Measurements from ENCODE around the gene NHS.

DNA sequence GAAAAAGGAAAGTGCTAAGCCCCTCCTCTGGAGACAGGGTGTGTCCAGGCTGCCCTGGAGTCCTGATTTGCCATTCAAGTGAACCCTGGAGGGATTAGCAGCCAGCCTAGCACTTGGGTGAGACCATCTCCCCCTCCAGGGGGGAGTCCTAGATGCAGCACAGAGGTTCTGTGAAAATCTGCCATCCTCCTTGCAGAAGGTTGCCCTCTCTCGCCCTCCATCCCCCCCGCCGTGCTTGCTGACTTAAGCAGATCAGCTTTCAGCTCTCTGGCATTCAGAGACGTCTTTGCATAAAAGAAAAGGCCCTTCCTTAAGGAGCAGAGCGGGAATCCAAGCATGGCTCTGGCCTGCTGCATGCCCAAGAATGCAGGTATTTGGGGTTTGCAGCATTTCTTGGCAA lies 260.2 kb downstream of the NHS start:
- no peak for TF ChIP-seq EZH2 (IDR thresholded peaks at IDR 0.05; ENCODE audit: insufficient read depth, low read length)
- TF ChIP-seq, protein P1, sequence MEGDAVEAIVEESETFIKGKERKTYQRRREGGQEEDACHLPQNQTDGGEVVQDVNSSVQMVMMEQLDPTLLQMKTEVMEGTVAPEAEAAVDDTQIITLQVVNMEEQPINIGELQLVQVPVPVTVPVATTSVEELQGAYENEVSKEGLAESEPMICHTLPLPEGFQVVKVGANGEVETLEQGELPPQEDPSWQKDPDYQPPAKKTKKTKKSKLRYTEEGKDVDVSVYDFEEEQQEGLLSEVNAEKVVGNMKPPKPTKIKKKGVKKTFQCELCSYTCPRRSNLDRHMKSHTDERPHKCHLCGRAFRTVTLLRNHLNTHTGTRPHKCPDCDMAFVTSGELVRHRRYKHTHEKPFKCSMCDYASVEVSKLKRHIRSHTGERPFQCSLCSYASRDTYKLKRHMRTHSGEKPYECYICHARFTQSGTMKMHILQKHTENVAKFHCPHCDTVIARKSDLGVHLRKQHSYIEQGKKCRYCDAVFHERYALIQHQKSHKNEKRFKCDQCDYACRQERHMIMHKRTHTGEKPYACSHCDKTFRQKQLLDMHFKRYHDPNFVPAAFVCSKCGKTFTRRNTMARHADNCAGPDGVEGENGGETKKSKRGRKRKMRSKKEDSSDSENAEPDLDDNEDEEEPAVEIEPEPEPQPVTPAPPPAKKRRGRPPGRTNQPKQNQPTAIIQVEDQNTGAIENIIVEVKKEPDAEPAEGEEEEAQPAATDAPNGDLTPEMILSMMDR (IDR thresholded peaks at IDR 0.05; ENCODE audit: insufficient read depth, low read depth, low read length), result no peak
